RWPE2 (cell line): ENCODE measurements around the gene CDK15.

ENCODE experiments used
- ATAC-seq: fragments of 200-7000 bp; cut with Tn5 transposase; 3 replicates; pipeline ENCODE4 v1.9.1; 2021; ENCODE audit warnings: low read depth
- DNase-seq: peaks from one replicate; pipeline ENCODE4 v3.0.0-alpha.2; 2020; ENCODE audit warnings: low spot score
- H3K27ac ChIP-seq: fragments of 450-650 bp; 2 replicates; pipeline ENCODE4 v1.5.1; 2017; ENCODE audit warnings: mild to moderate bottlenecking; ENCODE audit not compliant: poor library complexity, severe bottlenecking
- H3K27me3 ChIP-seq: fragments of 250-450 bp; sonication (Bioruptor Pico); 2 replicates; pipeline ENCODE4 v1.5.1; 2021; ENCODE audit warnings: mild to moderate bottlenecking, moderate library complexity; ENCODE audit not compliant: insufficient read depth, poor library complexity, severe bottlenecking
- H3K36me3 ChIP-seq: fragments of 250-450 bp; sonication (Bioruptor Pico); 2 replicates; pipeline ENCODE4 v1.5.1; 2020; ENCODE audit warnings: low read depth, mild to moderate bottlenecking, moderate library complexity
- H3K4me1 ChIP-seq: fragments of 250-450 bp; sonication (Bioruptor Pico); 2 replicates; pipeline ENCODE4 v1.5.1; 2021; ENCODE audit warnings: mild to moderate bottlenecking, moderate library complexity; ENCODE audit not compliant: insufficient read depth, poor library complexity, severe bottlenecking
- H3K4me3 ChIP-seq: fragments of 250-450 bp; sonication (Bioruptor Pico); 2 replicates; pipeline ENCODE4 v1.5.1; 2021; ENCODE audit warnings: mild to moderate bottlenecking, moderate library complexity; ENCODE audit not compliant: severe bottlenecking
- H3K9me3 ChIP-seq: fragments of 250-450 bp; sonication (Bioruptor Pico); 2 replicates; pipeline ENCODE4 v1.5.1; 2021; ENCODE audit warnings: mild to moderate bottlenecking, moderate library complexity; ENCODE audit not compliant: severe bottlenecking
- CTCF ChIP-seq: fragments of 450-650 bp; IDR thresholded peaks from one replicate; pipeline ENCODE4 v1.5.1; 2017; ENCODE audit warnings: mild to moderate bottlenecking, moderate library complexity; ENCODE audit not compliant: poor library complexity, severe bottlenecking

The CDK15 gene

GRCh38 chr2:201880993-201881611 lies 74.8 kb downstream of the CDK15 start:
- peaks cover 25% of the 10 kb centered on the region for H3K27me3 ChIP-seq
- H3K4me1 ChIP-seq: no peaks in the 10 kb centered on the region
- no peaks in the 10 kb centered on the region for H3K9me3 ChIP-seq
- H3K36me3 ChIP-seq: no peaks in the 10 kb centered on the region
- no peak overlapping the region for H3K27ac ChIP-seq
- ATAC-seq (no peak), DNase-seq (no peak)
- no peak for TF ChIP-seq CTCF
- H3K4me3 ChIP-seq: no peak overlapping the region

GRCh38 chr2:201881741-201882140 lies 75.4 kb downstream of the CDK15 start:
- ATAC-seq: no peak
- peaks cover 5% of the 10 kb centered on the region for H3K4me1 ChIP-seq
- TF ChIP-seq CTCF: no peak
- no peaks in the 10 kb centered on the region for H3K9me3 ChIP-seq
- no peak for DNase-seq
- H3K27me3 ChIP-seq: peaks cover 25% of the 10 kb centered on the region
- H3K36me3 ChIP-seq: no peaks in the 10 kb centered on the region
- H3K4me3 ChIP-seq: no peak overlapping the region
- no peak overlapping the region for H3K27ac ChIP-seq

- TF ChIP-seq CTCF: no peak
- no peak for ATAC-seq
Observed at GRCh38 chr2:201882353-201883090, 76.2 kb downstream of the CDK15 start.

GRCh38 chr2:201883606-201884369 lies 77.5 kb downstream of the CDK15 start:
- no peak for TF ChIP-seq CTCF
- Histone ChIP-seq H3K36me3 (no peaks in the 10 kb centered on the region), H3K27me3 (peaks cover 42% of the 10 kb centered on the region), H3K9me3 (no peaks in the 10 kb centered on the region), H3K4me3 (no peak overlapping the region), H3K4me1 (peaks cover 8% of the 10 kb centered on the region), H3K27ac (no peak overlapping the region)
- DNase-seq: no peak
- no peak for ATAC-seq

More at GRCh38 chr2:201882353-201883090, 76.2 kb downstream of the CDK15 start:
- H3K36me3 ChIP-seq: no peaks in the 10 kb centered on the region
- peaks cover 33% of the 10 kb centered on the region for H3K27me3 ChIP-seq
- no peak for DNase-seq
- H3K4me3 ChIP-seq: no peak overlapping the region
- no peak overlapping the region for H3K27ac ChIP-seq
- no peaks in the 10 kb centered on the region for H3K9me3 ChIP-seq
- peaks cover 8% of the 10 kb centered on the region for H3K4me1 ChIP-seq
